ENCODE data around the gene RNF180.
"Not testable (repeated sequence)": the region's sequence is repeated elsewhere in the genome, so short reads cannot be mapped to it uniquely, and the experiment has no call there.

RNF180 gene

DNA sequence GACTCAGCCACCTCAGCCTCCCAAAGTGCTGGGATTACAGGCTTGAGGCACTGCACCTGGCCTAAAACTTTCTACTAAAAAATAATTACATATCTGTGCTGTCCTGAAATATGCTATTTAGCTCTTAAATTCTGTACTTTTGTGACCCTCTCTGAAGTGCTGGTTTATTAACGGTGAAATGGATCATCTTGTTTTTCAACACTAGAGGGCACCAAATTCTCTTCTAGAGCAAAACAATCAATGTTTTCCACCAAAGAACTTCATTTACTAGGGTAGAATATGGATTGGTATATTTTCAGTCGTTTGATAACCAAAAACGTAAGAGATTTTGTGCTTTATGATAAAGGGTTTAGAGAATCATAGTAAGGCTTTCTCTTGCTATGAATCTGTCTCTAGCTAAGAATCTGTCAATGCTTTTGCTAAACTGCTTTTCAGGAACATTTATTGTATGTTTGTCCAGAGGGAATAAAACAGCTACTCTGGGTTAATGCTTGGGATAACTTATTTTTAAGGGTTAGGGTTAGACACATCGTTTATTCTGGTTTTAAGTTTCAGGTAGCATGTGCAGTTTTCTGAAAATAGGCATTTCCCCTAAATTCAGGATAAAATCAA is 63.6 kb downstream of the RNF180 start:
- no peak for DNase-seq (ENCODE audit: low read depth)
- no peak overlapping the region for H3K4me3 ChIP-seq (ENCODE audit: control insufficient read depth, low read depth, low read length)

DNA sequence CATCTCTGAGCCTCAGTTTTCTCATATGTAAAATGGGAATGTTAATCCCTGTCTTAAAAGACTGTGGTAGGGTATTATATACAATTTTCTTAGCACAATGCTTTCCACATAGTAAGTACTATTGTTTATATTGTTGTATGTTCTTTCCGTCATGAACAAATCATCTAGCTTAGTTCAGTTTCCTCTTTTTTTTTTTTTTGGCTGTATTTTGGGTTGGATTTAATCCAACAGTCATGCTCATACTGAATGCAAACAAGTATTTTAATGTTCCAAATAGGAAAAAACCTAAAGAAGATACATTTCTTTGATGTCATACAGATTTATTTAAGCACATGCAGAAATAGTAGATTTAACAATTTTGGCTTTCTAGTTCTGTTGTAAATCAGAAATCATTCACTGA is 95.1 kb downstream of the RNF180 start:
- TF ChIP-seq, protein P1, sequence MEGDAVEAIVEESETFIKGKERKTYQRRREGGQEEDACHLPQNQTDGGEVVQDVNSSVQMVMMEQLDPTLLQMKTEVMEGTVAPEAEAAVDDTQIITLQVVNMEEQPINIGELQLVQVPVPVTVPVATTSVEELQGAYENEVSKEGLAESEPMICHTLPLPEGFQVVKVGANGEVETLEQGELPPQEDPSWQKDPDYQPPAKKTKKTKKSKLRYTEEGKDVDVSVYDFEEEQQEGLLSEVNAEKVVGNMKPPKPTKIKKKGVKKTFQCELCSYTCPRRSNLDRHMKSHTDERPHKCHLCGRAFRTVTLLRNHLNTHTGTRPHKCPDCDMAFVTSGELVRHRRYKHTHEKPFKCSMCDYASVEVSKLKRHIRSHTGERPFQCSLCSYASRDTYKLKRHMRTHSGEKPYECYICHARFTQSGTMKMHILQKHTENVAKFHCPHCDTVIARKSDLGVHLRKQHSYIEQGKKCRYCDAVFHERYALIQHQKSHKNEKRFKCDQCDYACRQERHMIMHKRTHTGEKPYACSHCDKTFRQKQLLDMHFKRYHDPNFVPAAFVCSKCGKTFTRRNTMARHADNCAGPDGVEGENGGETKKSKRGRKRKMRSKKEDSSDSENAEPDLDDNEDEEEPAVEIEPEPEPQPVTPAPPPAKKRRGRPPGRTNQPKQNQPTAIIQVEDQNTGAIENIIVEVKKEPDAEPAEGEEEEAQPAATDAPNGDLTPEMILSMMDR (IDR thresholded peaks at IDR 0.05; ENCODE audit: control insufficient read depth, insufficient read depth, low read depth, low read length, missing control alignments) = no peak
- H3K4me3 ChIP-seq (ENCODE audit: control insufficient read depth, low read depth, low read length) = no peak overlapping the region

More for the DNA sequence above, 63.6 kb downstream of the RNF180 start:
- TF ChIP-seq, protein P1 (IDR thresholded peaks at IDR 0.05; ENCODE audit: control insufficient read depth, insufficient read depth, low read depth, low read length, missing control alignments) = peak; percentile 50

GRCh38 chr5:64269164-64269563 is 103.5 kb downstream of the RNF180 start:
- TF ChIP-seq, protein P1 (IDR thresholded peaks at IDR 0.05; ENCODE audit: control insufficient read depth, insufficient read depth, low read depth, low read length, missing control alignments) = no peak
- H3K4me3 ChIP-seq (ENCODE audit: control insufficient read depth, low read depth, low read length) = no peak overlapping the region
- no peak for DNase-seq (ENCODE audit: low read depth)

More for the DNA sequence above, 95.1 kb downstream of the RNF180 start:
- no peak for DNase-seq (ENCODE audit: low read depth)

GRCh38 chr5:64273276-64273675 is 107.6 kb downstream of the RNF180 start:
- TF ChIP-seq, protein P1 (IDR thresholded peaks at IDR 0.05; ENCODE audit: control insufficient read depth, insufficient read depth, low read depth, low read length, missing control alignments) = no peak
- no peak for DNase-seq (ENCODE audit: low read depth)

DNA sequence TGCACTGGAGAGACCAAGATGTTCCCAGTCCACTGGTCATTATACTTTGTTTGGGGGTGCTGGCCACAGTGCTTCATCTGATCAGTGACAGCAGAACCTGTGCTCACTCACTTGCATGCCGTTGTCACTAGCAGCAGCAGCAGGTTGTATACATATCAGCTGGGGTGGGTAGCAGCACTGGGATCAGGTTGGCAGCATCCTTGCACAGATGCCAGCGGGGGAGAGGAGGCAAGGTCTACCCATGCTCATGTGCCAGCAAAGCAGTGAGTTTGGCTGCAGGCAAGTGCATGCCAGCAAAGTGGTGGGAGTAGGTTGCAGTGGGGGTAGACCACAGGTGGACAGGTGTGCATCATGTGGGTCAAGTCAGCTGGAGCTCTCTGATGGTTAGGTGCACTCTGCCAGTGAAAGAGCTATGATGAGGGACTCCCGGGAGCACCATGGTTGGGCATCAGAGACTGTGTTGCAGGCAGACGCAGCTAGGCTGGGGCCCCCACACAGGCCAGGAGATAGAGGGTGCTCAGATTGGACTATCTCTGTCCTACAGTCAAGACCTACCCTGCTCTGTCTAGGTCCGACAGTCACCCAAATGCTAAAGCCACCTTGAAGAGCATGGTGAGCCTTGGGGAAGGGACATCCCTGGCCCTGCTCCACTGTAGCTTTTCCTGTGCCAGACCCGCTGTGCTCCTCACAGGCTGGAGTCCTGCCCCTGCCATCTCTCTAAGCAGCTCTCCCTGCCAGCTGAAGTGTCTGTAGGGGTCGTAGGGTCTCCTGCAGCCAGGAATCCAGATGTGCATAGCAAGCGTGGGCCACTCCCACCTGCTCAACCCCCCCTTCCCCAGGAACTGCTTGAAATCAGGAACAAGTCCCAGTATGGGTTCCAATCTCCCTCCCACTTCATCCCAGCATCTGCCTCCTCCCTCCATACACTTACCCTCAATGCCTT is 119.8 kb downstream of the RNF180 start:
- no peak overlapping the region for H3K4me3 ChIP-seq (ENCODE audit: control insufficient read depth, low read depth, low read length)
- DNase-seq (ENCODE audit: low read depth) = no peak
- TF ChIP-seq, protein P1 (IDR thresholded peaks at IDR 0.05; ENCODE audit: control insufficient read depth, insufficient read depth, low read depth, low read length, missing control alignments) = no peak

More at GRCh38 chr5:64273276-64273675, 107.6 kb downstream of the RNF180 start:
- H3K4me3 ChIP-seq (ENCODE audit: control insufficient read depth, low read depth, low read length) = no peak overlapping the region

DNA sequence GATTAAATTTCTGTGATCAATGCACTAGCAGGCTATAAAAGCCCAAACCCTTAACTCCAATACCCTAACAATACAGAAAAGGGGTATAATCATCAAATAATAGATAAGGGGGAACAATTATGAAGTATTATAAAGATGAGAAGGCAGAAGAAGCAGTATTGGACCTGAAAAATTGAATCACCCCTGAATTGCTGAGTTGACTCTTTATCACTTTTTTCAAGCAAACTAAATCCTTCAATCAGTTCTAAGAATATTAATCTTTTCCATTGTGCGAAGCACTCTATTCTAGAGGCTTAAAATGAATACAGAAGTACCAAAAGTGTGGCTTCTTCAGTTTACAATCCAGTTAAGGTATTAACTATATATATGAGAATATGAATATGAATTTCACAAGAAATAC is 120.7 kb downstream of the RNF180 start:
- no peak for DNase-seq (ENCODE audit: low read depth)
- H3K4me3 ChIP-seq (ENCODE audit: control insufficient read depth, low read depth, low read length) = no peak overlapping the region
- TF ChIP-seq, protein P1 (IDR thresholded peaks at IDR 0.05; ENCODE audit: control insufficient read depth, insufficient read depth, low read depth, low read length, missing control alignments) = no peak

- not testable (repeated sequence) for H3K4me3 ChIP-seq (ENCODE audit: control insufficient read depth, low read depth, low read length); DNase-seq (ENCODE audit: low read depth)
These were observed 122.9 kb downstream of the RNF180 start for GRCh38 chr5:64288496-64288895.

Data from AG09309 (cell line).